DMS153 treated with DMSO at 0.1 percent for 48 hours (cell line): Measurements from ENCODE around the gene PRKCG.

Experiments used
- DNase-seq: peaks from one replicate; lab custom pipeline; 2025; ENCODE audit not compliant: unreplicated experiment; lab: John Stamatoyannopoulos, UW

The PRKCG gene

DNA sequence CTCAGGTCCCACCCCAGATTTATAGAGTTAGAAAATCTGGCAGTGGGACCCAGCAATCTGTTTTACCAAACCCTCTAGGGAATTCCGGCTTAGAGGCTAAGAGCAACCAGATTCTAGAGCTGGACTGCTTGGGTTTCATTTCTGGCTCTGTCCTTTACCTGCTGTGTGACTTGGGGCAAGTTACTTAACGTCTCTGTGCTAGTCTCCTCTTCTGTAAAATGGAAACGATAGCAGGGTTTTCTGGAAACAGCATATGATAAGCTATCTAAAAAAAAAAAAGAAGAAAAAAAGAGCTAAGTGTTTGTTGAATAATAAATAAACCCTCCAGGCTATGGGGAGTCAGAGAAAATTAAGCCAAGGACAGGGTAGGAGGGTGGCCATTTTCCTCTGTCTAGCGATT is 15.5 kb downstream of the PRKCG start:
- DNase-seq, result no peak

DNA sequence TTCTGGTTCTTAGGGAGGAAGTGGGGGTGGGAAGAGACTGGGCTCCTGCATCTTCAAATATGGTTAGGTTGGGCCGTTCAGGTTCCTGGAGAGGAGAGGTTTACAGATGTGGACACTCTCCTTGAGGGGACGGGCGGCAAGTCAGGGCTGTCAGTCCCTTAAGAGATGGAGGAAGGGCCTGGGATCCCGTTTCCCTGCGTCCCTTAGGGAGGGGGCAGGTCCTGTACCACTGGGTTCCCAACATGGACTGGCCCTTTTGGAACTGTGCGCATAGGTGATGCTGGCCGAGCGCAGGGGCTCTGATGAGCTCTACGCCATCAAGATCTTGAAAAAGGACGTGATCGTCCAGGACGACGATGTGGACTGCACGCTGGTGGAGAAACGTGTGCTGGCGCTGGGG is 16.2 kb downstream of the PRKCG start:
- no peak for DNase-seq

DNA sequence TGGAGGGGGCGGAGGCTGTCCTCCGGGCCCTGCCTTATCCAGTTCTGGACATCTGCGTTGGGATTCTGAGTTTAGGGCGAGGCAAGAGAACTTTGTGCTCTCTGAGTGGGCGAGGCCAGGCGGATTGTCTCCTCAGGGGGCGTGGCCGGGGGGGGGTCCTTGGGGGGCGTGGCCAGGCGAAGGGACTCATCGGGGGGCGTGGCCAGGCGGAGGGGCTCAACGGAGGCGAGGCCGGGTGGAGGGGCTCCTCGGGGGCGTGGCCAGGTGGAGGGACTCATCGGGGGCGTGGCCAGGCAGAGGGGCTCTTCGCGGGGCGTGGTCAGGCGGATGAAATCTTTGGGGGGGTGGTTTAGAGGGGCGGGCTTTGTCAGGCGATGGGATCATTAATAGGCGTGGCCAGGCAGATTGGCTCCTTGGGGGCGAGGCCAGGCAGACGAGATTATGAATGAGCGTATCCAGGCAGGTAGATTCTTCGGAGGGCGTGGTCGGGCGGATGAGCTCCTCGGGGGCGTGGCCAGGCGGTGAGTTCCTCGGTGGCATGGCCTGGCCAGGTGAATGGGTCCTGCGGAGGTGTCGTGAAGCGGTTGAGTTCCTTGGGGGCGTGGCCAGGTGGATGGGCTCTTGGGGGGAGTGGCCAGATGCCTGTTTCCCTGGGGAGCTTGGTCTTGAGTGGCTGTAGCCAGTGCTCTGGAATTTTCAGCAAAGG is 16.8 kb downstream of the PRKCG start:
- DNase-seq, result no peak

DNA sequence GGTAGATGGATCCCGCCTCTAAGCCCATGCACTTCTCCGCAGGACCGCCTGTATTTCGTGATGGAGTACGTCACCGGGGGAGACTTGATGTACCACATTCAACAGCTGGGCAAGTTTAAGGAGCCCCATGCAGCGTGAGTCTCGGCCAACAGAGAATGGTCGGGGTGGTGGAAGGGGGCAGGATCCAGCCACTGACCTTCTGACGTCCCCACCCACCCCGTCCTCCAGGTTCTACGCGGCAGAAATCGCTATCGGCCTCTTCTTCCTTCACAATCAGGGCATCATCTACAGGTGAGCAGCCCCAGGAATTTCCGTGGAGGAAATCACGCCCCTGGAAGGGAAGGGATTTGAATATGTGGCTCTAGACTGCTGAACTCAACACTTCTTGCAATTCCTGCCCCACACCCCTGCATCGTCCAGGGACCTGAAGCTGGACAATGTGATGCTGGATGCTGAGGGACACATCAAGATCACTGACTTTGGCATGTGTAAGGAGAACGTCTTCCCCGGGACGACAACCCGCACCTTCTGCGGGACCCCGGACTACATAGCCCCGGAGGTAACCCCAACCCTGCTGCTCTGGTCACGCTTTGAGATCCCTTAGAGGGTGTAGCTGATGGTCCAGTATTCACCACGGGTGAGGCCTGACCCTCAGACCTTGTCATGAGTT is 18.3 kb downstream of the PRKCG start:
- DNase-seq, result no peak

DNA sequence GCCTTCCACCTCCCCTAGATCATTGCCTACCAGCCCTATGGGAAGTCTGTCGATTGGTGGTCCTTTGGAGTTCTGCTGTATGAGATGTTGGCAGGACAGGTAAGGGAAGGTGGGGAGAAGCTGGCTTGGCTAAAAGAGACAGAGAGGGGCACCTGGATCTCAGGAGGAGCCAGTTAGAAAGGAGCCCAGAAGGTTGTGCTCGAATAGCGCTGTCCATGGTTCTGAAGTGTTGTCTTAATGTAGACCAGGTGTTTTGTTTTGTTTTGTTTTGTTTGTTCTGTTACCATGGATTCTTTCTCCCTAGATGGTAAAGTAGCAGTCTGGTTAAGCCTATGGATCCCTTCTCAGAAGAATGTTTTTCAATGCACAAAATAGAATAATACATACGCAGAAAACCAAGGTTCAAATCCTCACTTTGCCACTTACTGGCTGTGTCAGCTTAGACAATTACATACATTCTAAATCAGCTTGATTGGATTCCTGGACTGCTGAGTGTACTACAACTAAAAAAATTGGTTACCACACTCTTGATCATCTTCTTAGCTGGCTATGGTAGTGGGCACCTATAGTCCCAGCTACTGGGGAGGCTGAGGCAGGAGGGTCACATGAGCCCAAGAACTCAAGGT is 21.2 kb downstream of the PRKCG start:
- DNase-seq, result no peak

DNA sequence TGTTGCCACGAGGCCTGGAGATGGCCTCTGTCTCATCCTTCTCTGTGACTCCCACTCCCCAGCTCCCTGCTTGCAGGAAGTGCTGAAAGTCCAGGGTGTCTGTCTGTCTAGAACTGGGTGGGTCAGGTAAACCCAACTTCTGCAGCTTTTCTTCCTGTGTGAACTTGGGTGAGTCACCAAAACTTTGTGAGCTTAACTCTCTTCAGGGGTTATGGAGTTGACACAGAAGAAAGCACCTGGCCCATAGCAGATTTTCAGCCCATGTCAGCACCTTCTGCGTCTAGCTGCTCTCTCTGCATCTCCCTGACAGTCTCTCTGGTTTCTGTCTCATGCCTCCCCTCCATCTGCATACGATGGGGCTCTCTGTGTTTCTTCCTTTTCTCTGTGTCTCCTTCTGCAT is 22.9 kb downstream of the PRKCG start:
- no peak for DNase-seq

DNA sequence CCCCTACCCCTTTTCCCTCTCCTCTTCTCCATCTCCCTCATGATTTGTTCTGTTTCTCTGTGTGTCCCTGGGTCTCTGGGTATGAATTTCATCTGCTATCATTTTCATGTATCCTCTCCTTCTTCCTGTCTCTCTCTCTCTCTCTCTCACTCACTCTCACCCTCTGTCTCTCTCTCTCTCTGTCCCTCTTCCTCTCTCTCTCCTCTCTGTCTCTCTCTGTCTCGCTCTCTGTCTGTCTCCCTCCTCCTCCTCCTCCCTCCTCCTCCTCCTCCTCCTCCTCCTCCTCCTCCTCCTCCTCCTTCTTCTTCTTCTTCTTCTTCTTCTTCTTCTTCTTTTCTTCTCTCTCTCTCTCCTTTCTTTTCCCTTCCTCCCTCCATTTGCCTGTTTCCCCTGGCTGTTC is 23.8 kb downstream of the PRKCG start:
- no peak for DNase-seq

DNA sequence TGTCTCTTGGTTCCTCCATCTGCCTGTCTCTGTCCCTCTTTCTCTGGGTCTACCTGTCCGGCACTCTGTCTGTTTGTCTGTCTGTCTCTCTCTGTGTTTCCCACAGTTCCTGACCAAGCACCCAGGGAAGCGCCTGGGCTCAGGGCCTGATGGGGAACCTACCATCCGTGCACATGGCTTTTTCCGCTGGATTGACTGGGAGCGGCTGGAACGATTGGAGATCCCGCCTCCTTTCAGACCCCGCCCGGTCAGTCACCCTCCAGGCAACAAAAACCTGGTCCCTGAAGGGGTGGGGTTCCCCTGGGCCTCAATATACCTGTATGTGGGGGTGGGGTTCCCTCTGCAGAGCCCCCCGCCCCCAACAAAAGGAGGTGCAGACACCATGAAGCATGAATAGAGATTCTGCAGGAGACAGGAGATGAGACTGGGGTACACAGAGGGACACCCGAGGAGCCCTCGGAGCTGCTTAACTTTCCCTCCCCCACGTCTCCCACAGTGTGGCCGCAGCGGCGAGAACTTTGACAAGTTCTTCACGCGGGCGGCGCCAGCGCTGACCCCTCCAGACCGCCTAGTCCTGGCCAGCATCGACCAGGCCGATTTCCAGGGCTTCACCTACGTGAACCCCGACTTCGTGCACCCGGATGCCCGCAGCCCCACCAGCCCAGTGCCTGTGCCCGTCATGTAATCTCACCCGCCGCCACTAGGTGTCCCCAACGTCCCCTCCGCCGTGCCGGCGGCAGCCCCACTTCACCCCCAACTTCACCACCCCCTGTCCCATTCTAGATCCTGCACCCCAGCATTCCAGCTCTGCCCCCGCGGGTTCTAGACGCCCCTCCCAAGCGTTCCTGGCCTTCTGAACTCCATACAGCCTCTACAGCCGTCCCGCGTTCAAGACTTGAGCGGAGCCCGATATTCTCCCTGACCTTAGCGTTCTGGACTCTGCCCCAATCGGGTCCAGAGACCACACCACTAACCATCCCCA is 24.5 kb downstream of the PRKCG start:
- no peak for DNase-seq

DNA sequence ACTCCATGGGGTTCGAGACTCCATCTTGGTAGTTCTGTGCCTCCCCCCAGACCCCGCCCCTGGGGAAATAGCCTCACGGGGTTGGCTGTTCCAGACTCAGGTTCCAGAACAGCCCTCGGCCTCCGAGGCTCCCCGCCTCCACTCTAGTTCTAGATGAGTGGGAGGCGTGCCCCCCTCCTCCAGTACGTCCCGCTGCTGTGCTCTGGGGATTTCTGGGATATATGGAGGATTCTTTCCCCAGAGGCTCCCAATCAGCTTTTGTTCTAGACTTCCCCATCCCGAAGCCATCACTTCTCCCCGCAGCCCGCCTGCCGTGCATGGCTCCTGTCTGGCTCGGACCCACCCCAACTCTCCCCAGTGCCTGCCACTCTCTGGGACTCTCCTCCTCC is 25.2 kb downstream of the PRKCG start:
- DNase-seq, result no peak

DNA sequence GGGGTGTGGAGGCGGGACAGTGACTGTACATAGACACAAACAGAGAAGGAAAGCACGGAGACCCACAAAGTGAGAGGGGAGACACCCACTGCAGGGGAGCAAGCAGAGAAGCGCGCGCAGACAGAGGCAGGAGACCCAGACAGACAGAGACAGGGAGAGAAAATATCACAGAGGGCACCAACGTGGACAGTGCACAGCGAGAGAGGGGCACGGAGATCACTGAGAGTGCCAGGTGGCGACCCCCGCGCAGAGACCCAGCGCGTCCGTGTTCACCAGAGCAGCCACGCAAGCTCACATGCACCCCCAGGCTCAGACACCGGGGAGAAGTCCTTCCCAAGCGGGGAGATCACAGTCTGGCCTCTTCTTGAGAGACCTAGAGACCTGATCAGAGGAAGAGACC is 25.7 kb downstream of the PRKCG start:
- no peak for DNase-seq

DNA sequence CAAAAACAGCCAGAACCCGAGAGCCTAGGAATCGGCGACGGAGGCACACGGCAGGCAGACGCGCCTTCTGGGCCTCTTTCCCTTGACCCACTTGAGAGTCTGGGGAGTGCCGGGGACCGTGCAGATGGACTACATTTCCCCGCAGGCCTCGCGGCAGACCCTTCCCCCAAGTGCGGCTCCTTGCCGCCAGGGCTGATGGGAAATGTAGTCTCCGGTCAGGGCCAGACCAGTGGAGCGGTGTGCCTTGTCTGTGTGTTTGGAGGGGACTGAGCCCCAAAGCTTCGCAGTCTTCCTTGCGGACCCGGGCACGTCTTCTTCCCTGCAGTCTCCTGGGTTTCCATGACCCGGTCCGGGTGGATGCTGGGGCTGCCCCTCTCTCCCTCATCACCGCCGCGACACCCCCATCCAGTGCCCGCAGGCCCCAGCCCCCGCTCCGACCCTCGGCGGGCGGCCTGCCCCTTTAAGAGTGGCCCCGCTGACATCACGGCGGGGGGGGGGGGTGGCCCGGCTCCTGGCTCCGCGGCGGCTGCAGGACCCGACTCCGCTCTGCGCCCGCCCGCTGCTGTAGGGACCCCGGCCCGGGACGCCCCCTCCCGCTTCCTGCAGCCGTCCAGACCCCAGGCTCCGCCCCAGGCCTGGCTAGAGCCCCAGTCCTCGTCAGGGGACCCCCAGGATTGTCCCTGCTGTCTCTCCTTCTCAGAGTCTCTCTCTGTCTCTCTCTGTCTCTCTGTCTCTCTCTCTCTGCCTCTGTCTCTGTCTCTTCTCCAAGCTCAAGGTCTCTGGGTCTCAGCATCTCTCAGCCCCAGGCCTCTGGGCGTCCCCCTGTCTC is 26.3 kb downstream of the PRKCG start:
- no peak for DNase-seq

DNA sequence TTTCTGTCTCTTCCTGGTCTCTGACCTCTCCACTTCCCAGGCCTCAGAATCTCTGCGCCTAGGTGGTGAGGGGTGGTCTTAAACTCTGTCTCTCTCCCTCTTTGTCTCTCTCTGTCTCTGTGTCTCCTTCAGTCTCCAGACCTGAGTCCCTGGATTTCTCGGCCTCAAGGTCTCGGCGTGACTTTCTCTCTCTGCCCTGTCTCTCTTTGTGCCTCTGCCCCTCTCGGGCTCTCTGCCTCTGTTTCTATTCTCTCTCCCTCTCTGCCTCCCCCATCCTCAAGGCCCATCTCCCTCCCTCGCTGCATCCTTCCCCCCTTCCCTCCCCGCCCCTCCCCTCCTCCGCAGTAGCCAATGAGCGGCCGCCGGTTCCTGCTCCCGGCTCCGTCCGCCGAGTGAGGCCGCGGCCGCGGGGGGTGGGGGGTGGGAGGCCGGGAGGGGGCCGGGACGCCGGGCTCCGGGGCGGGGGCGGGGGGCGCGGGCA is 27.0 kb downstream of the PRKCG start, which contains the start of gene CACNG7:
Gene CACNG7, plus strand, starts transcription at position 344 of the 481 bp plus-strand sequence. CDS start 3,554 bp downstream, outside the sequence.
- no peak for DNase-seq

DNA sequence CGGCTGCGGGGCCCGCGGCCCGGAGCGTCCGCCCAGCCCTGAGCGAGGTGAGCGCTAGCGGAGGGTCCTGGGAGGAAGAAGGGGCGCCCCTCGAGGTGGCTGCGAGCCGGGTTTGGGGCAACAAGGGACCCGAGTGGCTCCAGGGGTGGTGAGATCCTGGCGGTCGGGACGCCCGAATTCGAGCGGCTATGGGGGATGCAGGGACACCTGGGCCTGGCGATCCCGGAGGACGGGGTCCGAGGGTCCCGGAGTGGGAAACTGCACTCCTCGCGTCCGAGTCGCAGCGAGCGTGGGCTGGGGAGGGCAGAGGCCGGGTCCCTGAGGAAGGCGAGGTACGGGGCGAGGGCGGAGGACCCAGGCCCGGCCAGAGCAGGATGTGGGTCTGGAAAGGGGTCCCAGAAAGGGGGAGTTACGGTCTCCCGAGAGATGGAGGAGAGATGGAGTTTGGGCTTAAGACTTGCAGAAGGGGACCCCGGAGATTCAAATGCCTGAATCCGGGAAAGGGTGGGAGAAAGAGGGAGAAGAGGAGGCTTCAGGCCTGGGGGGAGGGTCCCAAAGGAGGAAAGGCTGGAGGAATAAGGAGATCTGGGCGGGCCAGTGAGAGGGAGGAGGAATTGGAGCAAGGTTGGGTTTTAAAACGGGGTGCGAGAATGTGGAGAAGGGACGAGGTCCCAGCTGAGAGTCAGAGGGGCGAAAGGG is 27.6 kb downstream of the PRKCG start:
- no peak for DNase-seq

DNA sequence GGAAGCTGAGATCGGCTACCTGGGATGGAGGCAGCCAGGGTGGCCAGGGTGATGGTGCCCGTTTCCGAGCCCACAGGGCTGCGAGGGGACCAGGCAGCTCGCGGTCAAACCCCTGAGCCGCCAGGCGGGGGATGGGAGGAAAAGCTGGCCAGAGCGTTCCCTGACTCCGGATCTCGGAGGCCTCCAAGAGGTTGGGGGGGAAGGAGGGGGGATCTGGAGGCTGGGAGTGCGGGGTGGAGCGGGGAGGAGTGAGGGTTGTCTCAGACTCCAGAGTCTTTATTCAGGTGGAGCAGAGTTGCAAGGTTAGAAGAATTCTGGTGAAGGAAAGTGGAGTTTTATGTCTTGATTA is 28.1 kb downstream of the PRKCG start:
- DNase-seq, result no peak

DNA sequence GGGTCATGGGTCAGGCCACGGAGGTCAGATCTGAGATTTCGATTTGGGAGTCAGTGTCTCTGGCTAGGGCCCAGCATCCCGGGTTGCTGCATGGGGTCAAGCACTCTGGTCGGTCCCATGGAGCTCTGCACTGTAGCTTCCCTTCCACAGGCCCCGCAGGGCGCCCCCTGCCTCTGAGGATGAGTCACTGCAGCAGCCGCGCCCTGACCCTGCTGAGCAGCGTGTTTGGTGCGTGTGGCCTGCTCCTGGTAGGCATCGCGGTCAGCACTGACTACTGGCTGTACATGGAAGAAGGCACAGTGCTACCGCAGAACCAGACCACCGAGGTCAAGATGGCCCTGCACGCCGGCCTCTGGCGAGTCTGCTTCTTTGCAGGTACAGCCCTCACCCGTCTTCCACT is 30.7 kb downstream of the PRKCG start:
- DNase-seq, result no peak

DNA sequence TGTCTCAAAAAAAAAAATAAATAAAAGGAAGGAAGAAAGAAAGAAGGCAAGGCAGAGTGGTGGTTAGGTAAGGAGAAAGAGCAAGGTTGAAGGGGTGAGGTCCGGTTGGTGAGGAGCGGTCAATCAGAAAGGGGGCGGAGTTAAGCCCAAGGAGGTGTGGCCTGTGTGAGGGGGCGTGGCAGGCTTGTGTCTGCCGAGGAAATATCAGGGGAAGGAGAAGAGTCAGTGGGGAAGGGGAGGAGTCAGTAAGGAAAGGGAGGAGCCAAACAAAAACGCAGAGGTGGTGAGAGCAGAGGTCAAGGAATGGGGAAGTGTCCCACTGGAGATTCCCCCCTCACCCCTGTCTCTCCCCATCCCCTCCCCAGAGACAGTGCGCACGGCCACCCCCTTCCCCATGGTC is 33.0 kb downstream of the PRKCG start:
- DNase-seq, result no peak

DNA sequence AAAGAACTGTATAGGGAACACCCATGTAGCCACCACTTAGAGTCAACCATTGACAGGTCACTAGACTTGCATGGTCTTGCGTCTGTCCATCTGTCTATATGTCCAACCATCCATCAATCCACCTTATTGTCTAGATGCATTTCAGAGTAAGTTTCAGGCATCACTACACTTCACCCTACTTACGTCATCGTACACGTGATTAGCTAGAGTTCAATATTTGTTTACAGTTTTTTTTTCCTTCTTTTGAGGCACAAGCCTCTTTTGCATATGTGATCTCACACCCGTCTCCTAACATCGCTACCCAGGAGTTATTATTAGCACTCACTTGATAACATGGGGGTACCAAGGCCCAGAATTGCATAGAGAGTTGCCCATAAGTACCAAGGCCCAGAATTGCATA is 34.0 kb downstream of the PRKCG start:
- no peak for DNase-seq

DNA sequence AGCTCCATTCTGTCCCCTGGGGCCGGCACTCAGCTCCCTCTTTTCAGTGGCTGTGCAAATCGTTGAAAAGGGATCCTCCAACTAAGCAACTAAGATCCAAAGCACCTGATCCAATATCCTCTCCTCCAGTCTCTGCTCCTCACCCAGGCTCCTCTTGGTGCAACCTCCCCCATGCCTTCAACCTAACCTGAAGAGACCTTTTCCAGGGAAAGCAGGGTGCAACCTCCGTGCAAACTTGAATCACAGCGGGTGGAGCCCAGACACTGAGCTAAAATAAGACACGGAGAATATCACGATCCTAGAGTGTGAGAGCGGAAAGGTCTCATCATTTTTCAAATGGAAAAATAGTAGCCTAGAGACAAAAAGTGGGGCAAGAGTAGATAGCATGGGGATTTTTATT is 35.4 kb downstream of the PRKCG start:
- DNase-seq, result no peak

DNA sequence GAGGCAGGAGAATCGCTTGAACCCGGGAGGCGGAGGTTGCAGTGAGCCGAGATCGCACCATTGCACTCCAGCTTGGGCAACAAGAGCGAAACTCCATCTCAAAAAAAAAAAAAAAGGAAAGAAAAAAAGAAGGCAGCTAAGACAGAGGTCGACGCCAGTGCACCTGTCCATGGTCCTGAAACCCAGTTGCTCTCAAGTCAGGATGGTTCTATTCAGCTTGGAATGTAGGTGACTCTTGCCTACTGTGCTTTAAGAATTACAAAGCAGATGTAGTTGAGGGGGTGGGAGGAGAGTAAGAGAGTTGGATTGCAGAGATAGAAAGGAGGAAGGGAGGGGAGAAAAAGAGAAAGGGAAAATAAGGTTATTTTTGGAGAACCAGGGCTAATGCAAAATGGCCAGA is 45.7 kb downstream of the PRKCG start:
- no peak for DNase-seq

DNA sequence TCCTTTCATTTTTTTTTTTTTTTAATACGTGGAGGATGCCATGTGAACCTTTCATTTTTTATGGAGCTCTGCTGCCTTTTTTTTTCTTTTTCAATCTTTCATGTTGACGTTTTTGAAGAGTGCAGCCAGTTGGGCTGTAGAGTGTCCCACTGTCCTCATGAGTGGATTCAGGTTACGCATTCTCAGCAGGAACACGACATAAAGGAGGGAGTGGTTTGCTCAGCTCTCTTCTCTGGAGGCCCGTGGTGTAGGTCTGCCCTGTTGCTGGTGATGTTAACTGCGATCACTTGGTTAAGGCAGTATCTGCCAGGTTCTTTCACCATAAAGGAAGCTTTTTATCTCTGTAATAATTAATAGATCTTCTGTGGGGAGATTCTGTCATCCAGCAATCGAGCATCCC is 54.0 kb downstream of the PRKCG start:
- DNase-seq, result no peak
